ENCODE measurements around the gene INPP4B.

DNA sequence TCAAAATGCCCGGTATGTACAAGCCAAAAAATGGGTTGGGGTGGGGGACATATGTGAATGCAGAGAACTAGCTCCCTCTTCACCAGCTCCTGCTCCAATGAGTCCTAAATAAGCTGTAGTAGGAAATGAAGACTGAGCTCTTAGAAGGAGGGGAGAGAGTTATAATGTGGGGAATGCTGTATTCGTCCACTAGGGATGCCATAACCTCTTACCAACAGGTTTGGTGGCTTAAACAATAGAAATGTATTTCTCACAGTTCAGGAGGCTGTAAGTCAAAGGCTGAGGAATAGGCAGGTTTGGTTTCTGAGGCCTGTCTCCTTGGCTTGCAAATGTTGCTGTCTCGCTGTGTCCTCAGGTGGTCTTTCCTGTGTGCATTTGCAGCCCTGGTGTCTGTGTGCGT lies 4.4 kb upstream of the INPP4B start:
- TF ChIP-seq, protein P1, sequence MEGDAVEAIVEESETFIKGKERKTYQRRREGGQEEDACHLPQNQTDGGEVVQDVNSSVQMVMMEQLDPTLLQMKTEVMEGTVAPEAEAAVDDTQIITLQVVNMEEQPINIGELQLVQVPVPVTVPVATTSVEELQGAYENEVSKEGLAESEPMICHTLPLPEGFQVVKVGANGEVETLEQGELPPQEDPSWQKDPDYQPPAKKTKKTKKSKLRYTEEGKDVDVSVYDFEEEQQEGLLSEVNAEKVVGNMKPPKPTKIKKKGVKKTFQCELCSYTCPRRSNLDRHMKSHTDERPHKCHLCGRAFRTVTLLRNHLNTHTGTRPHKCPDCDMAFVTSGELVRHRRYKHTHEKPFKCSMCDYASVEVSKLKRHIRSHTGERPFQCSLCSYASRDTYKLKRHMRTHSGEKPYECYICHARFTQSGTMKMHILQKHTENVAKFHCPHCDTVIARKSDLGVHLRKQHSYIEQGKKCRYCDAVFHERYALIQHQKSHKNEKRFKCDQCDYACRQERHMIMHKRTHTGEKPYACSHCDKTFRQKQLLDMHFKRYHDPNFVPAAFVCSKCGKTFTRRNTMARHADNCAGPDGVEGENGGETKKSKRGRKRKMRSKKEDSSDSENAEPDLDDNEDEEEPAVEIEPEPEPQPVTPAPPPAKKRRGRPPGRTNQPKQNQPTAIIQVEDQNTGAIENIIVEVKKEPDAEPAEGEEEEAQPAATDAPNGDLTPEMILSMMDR (IDR thresholded peaks at IDR 0.05) = peak; percentile 36
- TF ChIP-seq ZFX (IDR thresholded peaks at IDR 0.05; ENCODE audit: borderline replicate concordance) = no peak

Data from 22Rv1 (cell line).